HepG2 (cell line): Measurements from ENCODE around the gene POU6F1. TPM values are rescaled to one million over a fixed set of nuclear protein-coding genes. Genes with fewer than 3 reads are reported as not detected.
A peak's percentile ranks its signal among the peaks of the same experiment; 100 is the strongest.

Experiments
- ATAC-seq: fragments of 200-7000 bp; cut with Tn5 transposase; 3 replicates; pipeline ENCODE4 v1.9.1; 2020; ENCODE audit warnings: mild to moderate bottlenecking, moderate library complexity
- BruUV-seq: library from RNA; stranded (reverse); fragments of 400-500 nt; replicated peaks from 2 replicates; lab custom pipeline; 2021; lab: Mats Ljungman, UMichigan
- CTCF ChIA-PET: fragments of 300-600 bp; formaldehyde crosslinking; extraction: SDS; loops from one replicate; lab custom pipeline; 2021; ENCODE audit warnings: low total read pairs, inconsistent platforms, low intra/inter-chr PET ratio; lab: Yijun Ruan, JAX
- POLR2A ChIA-PET: fragments of 350-600 bp; sonication (Branson Sonifier 250); formaldehyde crosslinking; loops from one replicate; lab custom pipeline; 2020; ENCODE audit warnings: antibody characterized with exemption, inconsistent platforms; lab: Yijun Ruan, JAX
- DNase-seq: peaks from one replicate; pipeline ENCODE4 v3.0.0-alpha.2; 2015; ENCODE audit warnings: low spot score
- FAIRE-seq: peaks from 3 replicates; lab custom pipeline; 2011; peaks lifted over from hg19 to GRCh38; lab: Jason Lieb, UNC
- H2AFZ ChIP-seq: one replicate; pipeline ENCODE4 v1.6.1; 2011; ENCODE audit warnings: low read length, inconsistent platforms
- H3K27ac ChIP-seq: fragments of 300-600 bp; 3 replicates; pipeline ENCODE4 v1.8.0; 2011; ENCODE audit warnings: mixed run types, mild to moderate bottlenecking, mixed read lengths, low read length, inconsistent platforms; ENCODE audit not compliant: insufficient read depth; ENCODE audit errors: extremely low read length
- H3K27me3 ChIP-seq, 2 experiments: fragments of 200-600 bp in 1 of 2; 2 replicates in 1 of 2; 3 replicates in 1 of 2; pipeline versions ENCODE4 v1.6.0 to v1.8.0; 2011; ENCODE audit warnings: low read length in 2 of 2, mild to moderate bottlenecking in 2 of 2, moderate library complexity in 2 of 2, inconsistent platforms in 1 of 2; ENCODE audit not compliant: insufficient read depth in 2 of 2, control insufficient read depth in 1 of 2
- H3K36me3 ChIP-seq, 2 experiments: fragments of 200-600 bp in 1 of 2; replicated peaks in 1 of 2; 2 replicates in 1 of 2; 3 replicates in 1 of 2; pipeline versions ENCODE4 v1.5.1 to v1.8.0; 2011; ENCODE audit warnings: low read length in 2 of 2, inconsistent platforms in 1 of 2; ENCODE audit not compliant: insufficient read depth in 2 of 2, control insufficient read depth in 1 of 2
- H3K4me1 ChIP-seq: 2 replicates; pipeline ENCODE4 v1.5.1; 2012; ENCODE audit warnings: low read length, inconsistent platforms; ENCODE audit not compliant: insufficient read depth
- H3K4me2 ChIP-seq: 2 replicates; pipeline ENCODE4 v1.6.0; 2011; ENCODE audit warnings: low read depth, low read length, inconsistent platforms
- H3K4me3 ChIP-seq, 3 experiments: fragments of 200-600 bp in 1 of 3; sonication (generic), shearing (Covaris generic) in 1 of 3; replicated peaks in 1 of 3; 2 replicates each; pipeline ENCODE4 v1.5.1; 2011 to 2016; ENCODE audit warnings: low read length in 3 of 3, inconsistent platforms in 2 of 3, low read depth in 2 of 3, mild to moderate bottlenecking in 2 of 3, control low read depth in 1 of 3, mixed read lengths in 1 of 3; ENCODE audit not compliant: insufficient read depth in 1 of 3
- H3K79me2 ChIP-seq: one replicate; pipeline ENCODE4 v1.6.1; 2011; ENCODE audit warnings: low read length, inconsistent platforms; ENCODE audit not compliant: insufficient read depth
- H3K9ac ChIP-seq: 2 replicates; pipeline ENCODE4 v1.6.0; 2011; ENCODE audit warnings: mild to moderate bottlenecking, low read depth, low read length, inconsistent platforms; ENCODE audit not compliant: insufficient read depth
- H3K9me3 ChIP-seq: 2 replicates; pipeline ENCODE4 v1.5.1; 2012; ENCODE audit warnings: mild to moderate bottlenecking, low read length
- H4K20me1 ChIP-seq: 2 replicates; pipeline ENCODE4 v1.6.0; 2011; ENCODE audit warnings: inconsistent platforms, mild to moderate bottlenecking, low read length, moderate library complexity; ENCODE audit not compliant: insufficient read depth
- ATF7 ChIP-seq, 2 experiments: fragments of 450-650 bp in 1 of 2; sonication (generic) in 1 of 2; formaldehyde crosslinking in 1 of 2; IDR thresholded peaks; 2 replicates each; pipeline versions ENCODE4 v1.4.0 to v1.6.1; 2016 to 2020; ENCODE audit warnings: antibody characterized with exemption in 1 of 2, mild to moderate bottlenecking in 1 of 2, missing genetic modification reagents in 1 of 2
- NFKBIZ ChIP-seq: IDR thresholded peaks from 2 replicates; pipeline ENCODE4 v1.6.1; 2018; ENCODE audit warnings: missing genetic modification reagents, missing compliant biosample characterization
- U2AF2 ChIP-seq: fragments of 200-400 bp; formaldehyde crosslinking; IDR thresholded peaks from 2 replicates; pipeline ENCODE4 v1.6.1; 2017; ENCODE audit warnings: low read depth, mild to moderate bottlenecking, low read length
- ZNF280B ChIP-seq: sonication (generic); formaldehyde crosslinking; IDR thresholded peaks from 2 replicates; pipeline ENCODE4 v1.5.0; 2020; ENCODE audit warnings: missing genetic modification reagents, mild to moderate bottlenecking, borderline replicate concordance
- ZNF33A ChIP-seq: sonication (generic); formaldehyde crosslinking; IDR thresholded peaks from 2 replicates; pipeline ENCODE4 v1.5.1; 2020; ENCODE audit warnings: missing genetic modification reagents, mild to moderate bottlenecking, moderate library complexity, borderline replicate concordance
- ZNF691 ChIP-seq: sonication (generic); formaldehyde crosslinking; IDR thresholded peaks from 2 replicates; pipeline ENCODE4 v1.4.0; 2020; ENCODE audit warnings: missing genetic modification reagents, low read depth, mild to moderate bottlenecking, borderline replicate concordance
- ZSCAN5A ChIP-seq: sonication (generic); formaldehyde crosslinking; IDR thresholded peaks from 2 replicates; pipeline ENCODE4 v1.8.0; 2022; ENCODE audit warnings: mild to moderate bottlenecking, missing genetic modification reagents, borderline replicate concordance
- WGBS: methylation state at CpG from one replicate; pipeline ENCODE4 v1.1.6; 2017; ENCODE audit warnings: low lambda C conversion rate; 5-methylcytosine and 5-hydroxymethylcytosine counted together
- in situ Hi-C: cut with HindIII; loops from 2 replicates; pipeline ENCODE4 v1.10.0; 2017; ENCODE audit warnings: low pct_unique_long_range_greater_than_20kb; ENCODE audit not compliant: extremely low pct_ligation_motif_present
- intact Hi-C: fragments of 100-400 bp; cut with micrococcal nuclease; formaldehyde crosslinking; loops from one replicate; pipeline ENCODE4 v1.10.0; 2022; ENCODE audit not compliant: unreplicated experiment
- polyA plus RNA-seq, 8 experiments: library from polyadenylated mRNA; depleted of rRNA in 3 of 8; stranded (reverse) in 7 of 8; unstranded in 1 of 8; fragments of >200 nt; fragmentation: Illumina TruSeq in 4 of 8; extraction: Trizol in 4 of 8; gene quantifications; 2 replicates each; pipeline versions ENCODE4 v1.2.1 to v1.2.3, GENCODE V29; 2011 to 2016; ENCODE audit warnings: low read depth in 4 of 8, missing spikeins in 1 of 8, mixed read lengths in 1 of 8; ENCODE audit not compliant: insufficient read depth in 1 of 8
- total RNA-seq, 5 experiments: library from RNA; depleted of rRNA; stranded (reverse); fragments of >200 nt; fragmentation: Illumina TruSeq; extraction: Trizol; gene quantifications; 2 replicates each; pipeline ENCODE4 v1.2.3, GENCODE V29; 2016; ENCODE audit warnings: low read depth in 1 of 5

The POU6F1 gene
- total and polyA plus RNA-seq, 2 of the 13 experiments (the other 11 are each of a cell fraction or from before 2014, with no cell fraction given) = 0.48 to 0.51 TPM

- ATAC-seq (no peak), DNase-seq (no peak), FAIRE-seq (no peak)
- peaks cover 7% of the 10 kb centered on the region for H3K79me2 ChIP-seq
- no peak overlapping the region for H3K9ac ChIP-seq
- peaks cover 11 to 27% of the 10 kb centered on the region in 2 experiments for H3K36me3 ChIP-seq
- ChIA-PET CTCF (no interaction called here), POLR2A (interaction anchor here (1.4 kb wide), 1 partner anchor 24 kb away, joined by 5 read pairs; the partner anchor contains the start of gene POU6F1)
- H3K27me3 ChIP-seq = no peaks in the 10 kb centered on the region; a peak in 1 of 5 replicates
- peaks cover 19% of the 10 kb centered on the region for H3K4me1 ChIP-seq
- WGBS = 90% methylated on average over 2 of the region's 2 CpGs
- H4K20me1 ChIP-seq = no peaks in the 10 kb centered on the region
- H3K9me3 ChIP-seq = no peaks in the 10 kb centered on the region
- no peak overlapping the region for H3K4me2 ChIP-seq
- in situ Hi-C loops (no loop called here), intact Hi-C loops (loop anchor here (10.0 kb wide), 1 partner anchor 196 kb away; the partner anchor contains the start of gene LETMD1)
- no peak for TF ChIP-seq ZNF33A (CRISPR knock-in tag)
- no peak for TF ChIP-seq NFKBIZ (CRISPR knock-in tag)
- no peak for TF ChIP-seq ZNF280B (CRISPR knock-in tag)
- no peak for TF ChIP-seq ZNF691 (CRISPR knock-in tag)
- TF ChIP-seq U2AF2 = no peak
- TF ChIP-seq ATF7 (IDR thresholded peaks at IDR 0.05) = 0 out of 2 replicates have a peak, but pooled peaks have one; percentile 35
- TF ChIP-seq ATF7 (CRISPR knock-in tag; IDR thresholded peaks at IDR 0.05) = no peak
- TF ChIP-seq ZSCAN5A (CRISPR knock-in tag) = no peak
- no peak overlapping the region for H3K27ac ChIP-seq
- no peak overlapping the region for H3K4me3 ChIP-seq
- BruUV-seq = no TSS peak
- H2AFZ ChIP-seq = no peak overlapping the region
Observed at GRCh38 chr12:51240971-51241370, 23.1 kb upstream of the POU6F1 start.
